ENCODE results near the gene HMGCR.

GRCh38 chr5:75342836-75343235 lies 5.8 kb downstream of the HMGCR start:
- TF ChIP-seq STAT6 (CRISPR knock-in tag; conservative IDR thresholded peaks at IDR 0.05; ENCODE audit: low read depth), result no peak
- TF ChIP-seq CTCF (IDR thresholded peaks at IDR 0.05), result no peak
- TF ChIP-seq SP1 (CRISPR knock-in tag; conservative IDR thresholded peaks at IDR 0.05), result no peak
- no peak for TF ChIP-seq RORB (CRISPR knock-in tag; IDR thresholded peaks at IDR 0.05)
- no peak for TF ChIP-seq NR2C2 (CRISPR knock-in tag; IDR thresholded peaks at IDR 0.05)
- no peak for TF ChIP-seq ZNF425 (CRISPR knock-in tag; conservative IDR thresholded peaks at IDR 0.05)
- TF ChIP-seq ZBTB21 (CRISPR knock-in tag; IDR thresholded peaks at IDR 0.05; ENCODE audit: borderline replicate concordance), result no peak
- no peak for TF ChIP-seq ZSCAN18 (CRISPR knock-in tag; IDR thresholded peaks at IDR 0.05)
- no peak for TF ChIP-seq GTF2I (CRISPR knock-in tag; conservative IDR thresholded peaks at IDR 0.05)
- no peak for TF ChIP-seq E2F1 (CRISPR knock-in tag; IDR thresholded peaks at IDR 0.05)
- no peak for TF ChIP-seq ESRRA (CRISPR knock-in tag; IDR thresholded peaks at IDR 0.05; ENCODE audit: borderline replicate concordance)
- TF ChIP-seq HMGA2 (CRISPR knock-in tag; IDR thresholded peaks at IDR 0.05), result no peak
- TF ChIP-seq HMGXB4 (CRISPR knock-in tag; IDR thresholded peaks at IDR 0.05), result no peak

All from WTC11 (cell line).